ENCODE data around the gene ZNF865. TPM values are rescaled to one million over a fixed set of nuclear protein-coding genes. Genes with fewer than 3 reads are reported as not detected.

ZNF865 gene
- total and polyA plus RNA-seq, 2 of the 8 experiments (the other 6 are each of a cell fraction or from before 2014, with no cell fraction given), result 3.5 to 13.6 TPM

GRCh38 chr19:55638864-55639359 is 33.5 kb downstream of the ZNF865 start (continued):
- TF ChIP-seq GABPA (IDR thresholded peaks at IDR 0.05; ENCODE audit: borderline replicate concordance, insufficient read depth, low read length), result no peak
- TF ChIP-seq PHF8 (conservative IDR thresholded peaks at IDR 0.05; ENCODE audit: low read depth, low read length), result no peak
- TF ChIP-seq POLR2AphosphoS5 (IDR thresholded peaks at IDR 0.05; ENCODE audit: low read depth, low read length), result no peak
- no peak for TF ChIP-seq SP4 (IDR thresholded peaks at IDR 0.05; ENCODE audit: low read length)
- no peak for TF ChIP-seq MAFK (IDR thresholded peaks at IDR 0.05; ENCODE audit: low read depth, low read length)
- no peak for TF ChIP-seq GTF2F1 (IDR thresholded peaks at IDR 0.05; ENCODE audit: borderline replicate concordance, low read depth, low read length)
- no peak for TF ChIP-seq SP1 (IDR thresholded peaks at IDR 0.05; ENCODE audit: low read depth, low read length)
- TF ChIP-seq SAP30 (IDR thresholded peaks at IDR 0.05; ENCODE audit: insufficient read depth, insufficient replicate concordance, low read length), result no peak
- no peak for TF ChIP-seq HDAC6 (IDR thresholded peaks at IDR 0.05; ENCODE audit: low read depth, low read length)
- TF ChIP-seq EGR1 (IDR thresholded peaks at IDR 0.05; ENCODE audit: borderline replicate concordance, low read depth, low read length), result 0 out of 2 replicates have a peak, but pooled peaks have one; percentile 61
- TF ChIP-seq KDM5A (IDR thresholded peaks at IDR 0.05; ENCODE audit: low read length), result no peak
- TF ChIP-seq SIX5 (IDR thresholded peaks at IDR 0.05; ENCODE audit: low read depth, low read length), result no peak
- 0 out of 2 replicates have a peak, but pooled peaks have one; percentile 29 for TF ChIP-seq TBP (IDR thresholded peaks at IDR 0.05; ENCODE audit: low read depth, low read length)
- peak; percentile 30; the same call in 1 of the 2 replicates for TF ChIP-seq SP2 (IDR thresholded peaks at IDR 0.05; ENCODE audit: low read length)
- no peak for TF ChIP-seq NANOG (IDR thresholded peaks at IDR 0.05; ENCODE audit: insufficient read depth, low read depth, low read length, poor library complexity, severe bottlenecking)
- TF ChIP-seq TAF1 (IDR thresholded peaks at IDR 0.05; ENCODE audit: low read depth, low read length), result peak; percentile 53; the same call in 1 of the 2 replicates
- TF ChIP-seq CREB1 (IDR thresholded peaks at IDR 0.05), result peak; percentile 39
- no peak for TF ChIP-seq ASH2L (IDR thresholded peaks at IDR 0.05; ENCODE audit: low read length)
- no peak for TF ChIP-seq TEAD4 (IDR thresholded peaks at IDR 0.05; ENCODE audit: low read depth, low read length)
- no peak for TF ChIP-seq CEBPB (IDR thresholded peaks at IDR 0.05; ENCODE audit: low read depth, low read length)
- TF ChIP-seq CBX5 (IDR thresholded peaks at IDR 0.05; ENCODE audit: low read depth, low read length), result no peak
- no peak for TF ChIP-seq CBX8 (IDR thresholded peaks at IDR 0.05; ENCODE audit: borderline replicate concordance, low read depth, low read length)

Data from H1 (cell line).